Renal pelvis (tissue), 4 donors: Measurements from ENCODE around the gene CD53. TPM values are rescaled to one million over a fixed set of nuclear protein-coding genes. Genes with fewer than 3 reads are reported as not detected.
"Not testable (repeated sequence)": the region's sequence is repeated elsewhere in the genome, so short reads cannot be mapped to it uniquely, and the experiment has no call there.

Experiments used
- DNase-seq: peaks from one replicate; pipeline ENCODE4 v3.0.0-alpha.2; 2013
- polyA plus RNA-seq, 3 donors: library from polyadenylated mRNA; unstranded; fragments of 120-200 nt; gene quantifications; one replicate each; pipeline ENCODE4 v1.2.1, GENCODE V29; 2013; ENCODE audit not compliant: insufficient read length in 3 of 3

The CD53 gene
- polyA plus RNA-seq, 3 donors = 6.4 to 6.8 (median 6.6) TPM

GRCh38 chr1:110912784-110913183 is 39.8 kb downstream of the CD53 start:
- DNase-seq = no peak

- DNase-seq = no peak
These were observed 41.7 kb downstream of the CD53 start for GRCh38 chr1:110914676-110915075.

- DNase-seq = no peak
These were observed 42.9 kb downstream of the CD53 start for GRCh38 chr1:110915804-110916203.

GRCh38 chr1:110916274-110916668 is 43.3 kb downstream of the CD53 start:
- DNase-seq = no peak

GRCh38 chr1:110916669-110917306 is 43.8 kb downstream of the CD53 start:
- no peak for DNase-seq

- DNase-seq = no peak
These were observed 45.1 kb downstream of the CD53 start for GRCh38 chr1:110918016-110918415.

- DNase-seq = no peak
These were observed 49.0 kb downstream of the CD53 start for GRCh38 chr1:110921953-110922352.

- no peak for DNase-seq
These were observed 54.6 kb downstream of the CD53 start for GRCh38 chr1:110927484-110928075.

- no peak for DNase-seq
These were observed 55.2 kb downstream of the CD53 start for GRCh38 chr1:110928191-110928590.

GRCh38 chr1:110928904-110929303 is 56.0 kb downstream of the CD53 start:
- no peak for DNase-seq

GRCh38 chr1:110931097-110931496 is 58.1 kb downstream of the CD53 start:
- DNase-seq = not testable (repeated sequence)

- DNase-seq = no peak
These were observed 63.6 kb downstream of the CD53 start for GRCh38 chr1:110936567-110936966.

GRCh38 chr1:110944806-110945205 is 71.9 kb downstream of the CD53 start:
- DNase-seq = no peak

- DNase-seq = no peak
These were observed 72.7 kb downstream of the CD53 start for GRCh38 chr1:110945626-110946025.

GRCh38 chr1:110948038-110948810 is 75.3 kb downstream of the CD53 start:
- DNase-seq = no peak

Other genes starting within 250 kb of the CD53 start
- under 1 TPM; 0.09 to 0.22 (median 0.15) TPM for gene KCNA3, start 198.2 kb upstream of the CD53 start, polyA plus RNA-seq
- 10 to 100 TPM; 14.5 to 14.8 (median 14.5) TPM for gene LRIF1, start 90.8 kb downstream of the CD53 start, polyA plus RNA-seq